ENCODE results near the gene CFAP68. TPM values are rescaled to one million over a fixed set of nuclear protein-coding genes. Genes with fewer than 3 reads are reported as not detected.

The CFAP68 gene
- total and polyA plus RNA-seq, 2 of the 8 experiments (the other 6 are each of a cell fraction or from before 2014, with no cell fraction given): 21.4 to 43.1 TPM

- Histone ChIP-seq H4K91ac (replicated peaks; ENCODE audit: insufficient read length, low read length) (no peak overlapping the region), H3K4me1 (replicated peaks in 1 of 4; ENCODE audit: control insufficient read depth in 3 of 4, insufficient read depth in 4 of 4, low read length in 3 of 4) (no peaks in the 10 kb centered on the region), H3K18ac (ENCODE audit: extremely low read depth, low read length) (no peak overlapping the region), H2AK5ac (ENCODE audit: low read depth, low read length) (no peak overlapping the region), H2BK12ac (ENCODE audit: low read depth, low read length) (no peak overlapping the region), H2BK15ac (ENCODE audit: low read length) (no peak overlapping the region), H3K4me3 (ENCODE audit: extremely low read depth in 1 of 4, insufficient read depth in 2 of 4, low read depth in 3 of 4, low read length in 4 of 4) (no peak overlapping the region), H2BK120ac (replicated peaks; ENCODE audit: low read depth, low read length) (no peak overlapping the region), H3K27me3 (replicated peaks in 1 of 4; ENCODE audit: control insufficient read depth in 3 of 4, extremely low read depth in 1 of 4, insufficient read depth in 3 of 4, low read length in 3 of 4) (no peaks in the 10 kb centered on the region), H3K36me3 (ENCODE audit: control insufficient read depth in 2 of 4, insufficient read depth in 4 of 4, low read length in 3 of 4) (no peaks in the 10 kb centered on the region), H3K56ac (replicated peaks; ENCODE audit: insufficient read length, low read depth, low read length) (no peak overlapping the region), H4K5ac (ENCODE audit: insufficient read length, low read depth, low read length) (no peak overlapping the region), H3K4me2 (ENCODE audit: insufficient read depth in 1 of 2, low read depth in 2 of 2, low read length in 2 of 2) (no peak overlapping the region), H4K20me1 (replicated peaks in 1 of 2; ENCODE audit: control insufficient read depth in 1 of 2, insufficient read depth in 2 of 2, low read length in 2 of 2) (no peaks in the 10 kb centered on the region), H2BK5ac (ENCODE audit: low read depth, low read length) (no peak overlapping the region), H3K9me3 (ENCODE audit: insufficient read depth in 2 of 2, low read depth in 1 of 2, low read length in 1 of 2) (no peaks in the 10 kb centered on the region), H2BK20ac (ENCODE audit: low read length) (no peak overlapping the region), H3K9ac (replicated peaks in 1 of 4; ENCODE audit: extremely low read depth in 1 of 4, low read depth in 3 of 4, low read length in 3 of 4) (no peak overlapping the region), H3K14ac (ENCODE audit: insufficient read length) (no peak overlapping the region), H3K4ac (replicated peaks; ENCODE audit: insufficient read length, low read depth, low read length) (no peak overlapping the region), H2AFZ (ENCODE audit: low read length) (no peak overlapping the region), H3K23me2 (ENCODE audit: low read depth, low read length) (no peaks in the 10 kb centered on the region), H3K79me2 (ENCODE audit: control insufficient read depth in 1 of 2, insufficient read depth in 2 of 2, low read length in 2 of 2) (no peaks in the 10 kb centered on the region), H3K79me1 (ENCODE audit: low read depth, low read length) (no peaks in the 10 kb centered on the region), H4K8ac (ENCODE audit: extremely low read depth, insufficient read depth, low read length) (no peak overlapping the region), H3K23ac (ENCODE audit: insufficient read length) (no peak overlapping the region), H3K27ac (ENCODE audit: low read depth, low read length) (no peak overlapping the region)
- CTCF ChIA-PET (ENCODE audit: partially characterized antibody): interaction anchor here (0.6 to 1.7 kb wide), 2 partner anchors 10 to 301 kb away, joined by 3 read pairs; no protein-coding TSS in a partner anchor
- 79% methylated on average over 2 of the region's 2 CpGs; no CpG with 5 or more reads in 1 of the 2 experiments for WGBS, 2 experiments (ENCODE audit: extremely low coverage in 1 of 2, insufficient coverage in 1 of 2, insufficient read length in 1 of 2, insufficient replicate concordance in 2 of 2, low coverage in 1 of 2, low lambda C conversion rate in 2 of 2, missing lambda C conversion rate in 1 of 2)
- TF ChIP-seq YY1 (IDR thresholded peaks at IDR 0.05; ENCODE audit: low read depth, low read length): no peak
- POLR2A ChIA-PET (ENCODE audit: partially characterized antibody): interaction anchor here (0.9 kb wide), 1 partner anchor 7 kb away, joined by 3 read pairs; no protein-coding TSS in a partner anchor
- DNase-seq (ENCODE audit: low read depth in 1 of 2, low spot score in 2 of 2) (no peak), FAIRE-seq (no peak)
Measured at GRCh38 chr11:111905411-111905810, 26.1 kb downstream of the CFAP68 start.
